H9 (cell line): ENCODE results near the gene MSL3. TPM values are rescaled to one million over a fixed set of nuclear protein-coding genes. Genes with fewer than 3 reads are reported as not detected.

Experiments used
- DNase-seq: peaks from one replicate; pipeline ENCODE4 v3.0.0-alpha.2; 2017
- H2AFZ ChIP-seq: one replicate; pipeline ENCODE4 v1.6.1; 2013; ENCODE audit warnings: mild to moderate bottlenecking, low read length, control low read depth, moderate library complexity
- H2AK5ac ChIP-seq: 2 replicates; pipeline ENCODE4 v1.6.1; 2013; ENCODE audit warnings: low read length, control low read depth, mixed read lengths; ENCODE audit not compliant: insufficient read length
- H2BK120ac ChIP-seq: one replicate; pipeline ENCODE4 v1.6.1; 2013; ENCODE audit warnings: low read depth, mild to moderate bottlenecking, low read length, control low read depth, inconsistent platforms; ENCODE audit not compliant: poor library complexity, severe bottlenecking
- H2BK12ac ChIP-seq: 2 replicates; pipeline ENCODE4 v1.6.1; 2013; ENCODE audit warnings: low read length, control low read depth, mixed read lengths, low read depth; ENCODE audit not compliant: insufficient read length
- H2BK15ac ChIP-seq: 2 replicates; pipeline ENCODE4 v1.6.1; 2013; ENCODE audit warnings: low read depth, low read length, control low read depth
- H2BK20ac ChIP-seq: one replicate; pipeline ENCODE4 v1.6.1; 2013; ENCODE audit warnings: low read depth, mild to moderate bottlenecking, low read length, control low read depth, inconsistent platforms; ENCODE audit not compliant: poor library complexity, severe bottlenecking
- H2BK5ac ChIP-seq: 2 replicates; pipeline ENCODE4 v1.6.1; 2013; ENCODE audit warnings: low read length, control low read depth, mixed read lengths; ENCODE audit not compliant: insufficient read length
- H3K14ac ChIP-seq: 2 replicates; pipeline ENCODE4 v1.6.1; 2013; ENCODE audit warnings: low read length, control low read depth; ENCODE audit not compliant: insufficient read depth
- H3K18ac ChIP-seq: 2 replicates; pipeline ENCODE4 v1.6.1; 2013; ENCODE audit warnings: low read depth, mild to moderate bottlenecking, mixed read lengths, low read length, control low read depth; ENCODE audit not compliant: insufficient read length
- H3K23ac ChIP-seq: 2 replicates; pipeline ENCODE4 v1.6.1; 2013; ENCODE audit warnings: low read length, control low read depth, mixed read lengths, low read depth; ENCODE audit not compliant: insufficient read length
- H3K23me2 ChIP-seq: 2 replicates; pipeline ENCODE4 v1.6.1; 2013; ENCODE audit warnings: low read depth, mild to moderate bottlenecking, mixed read lengths, low read length, control low read depth; ENCODE audit not compliant: insufficient read length, poor library complexity, severe bottlenecking
- H3K27ac ChIP-seq: 2 replicates; pipeline ENCODE4 v1.5.1; 2013; ENCODE audit warnings: low read length, control low read depth, mixed read lengths, low read depth; ENCODE audit not compliant: insufficient read length
- H3K27me3 ChIP-seq: 2 replicates; pipeline ENCODE4 v1.6.1; 2013; ENCODE audit warnings: low read length, control low read depth, inconsistent platforms; ENCODE audit not compliant: insufficient read depth
- H3K4ac ChIP-seq: 2 replicates; pipeline ENCODE4 v1.6.1; 2013; ENCODE audit warnings: low read depth, mild to moderate bottlenecking, control low read depth, inconsistent platforms, low read length, moderate library complexity
- H3K4me1 ChIP-seq: 2 replicates; pipeline ENCODE4 v1.6.1; 2013; ENCODE audit warnings: low read length, control low read depth, inconsistent platforms; ENCODE audit not compliant: insufficient read depth
- H3K4me2 ChIP-seq: 2 replicates; pipeline ENCODE4 v1.6.1; 2013; ENCODE audit warnings: low read length, control low read depth, mixed read lengths; ENCODE audit not compliant: insufficient read length, insufficient read depth
- H3K56ac ChIP-seq: 2 replicates; pipeline ENCODE4 v1.6.1; 2013; ENCODE audit warnings: low read depth, mild to moderate bottlenecking, mixed read lengths, low read length, control low read depth; ENCODE audit not compliant: insufficient read length
- H3K79me1 ChIP-seq: 2 replicates; pipeline ENCODE4 v1.6.1; 2013; ENCODE audit warnings: low read depth, mild to moderate bottlenecking, moderate library complexity, low read length, control low read depth, inconsistent platforms; ENCODE audit not compliant: insufficient read depth, poor library complexity, severe bottlenecking
- H3K79me2 ChIP-seq: 2 replicates; pipeline ENCODE4 v1.6.1; 2013; ENCODE audit warnings: low read length, control low read depth, inconsistent platforms; ENCODE audit not compliant: insufficient read depth
- H3K9ac ChIP-seq: 2 replicates; pipeline ENCODE4 v1.6.1; 2013; ENCODE audit warnings: low read length, control low read depth, mixed read lengths; ENCODE audit not compliant: insufficient read length; ENCODE audit errors: extremely low read depth
- H3K9me3 ChIP-seq: one replicate; pipeline ENCODE4 v1.6.1; 2013; ENCODE audit warnings: low read depth, low read length, inconsistent platforms; ENCODE audit not compliant: control insufficient read depth
- H3T11ph ChIP-seq: one replicate; pipeline ENCODE4 v1.6.1; 2013; ENCODE audit warnings: mild to moderate bottlenecking, low read length, control low read depth, inconsistent platforms
- H4K20me1 ChIP-seq: one replicate; pipeline ENCODE4 v1.6.1; 2013; ENCODE audit not compliant: control insufficient read depth, insufficient read length, insufficient read depth
- H4K5ac ChIP-seq: 2 replicates; pipeline ENCODE4 v1.6.1; 2013; ENCODE audit warnings: low read depth, mild to moderate bottlenecking, mixed read lengths, low read length, control low read depth; ENCODE audit not compliant: insufficient read length
- H4K8ac ChIP-seq: replicated peaks from 2 replicates; pipeline ENCODE4 v1.6.1; 2013; ENCODE audit warnings: low read length, control low read depth, mixed read lengths, low read depth; ENCODE audit not compliant: insufficient read length
- H4K91ac ChIP-seq: 2 replicates; pipeline ENCODE4 v1.6.1; 2013; ENCODE audit warnings: low read depth, mild to moderate bottlenecking, moderate library complexity, mixed read lengths, low read length, control low read depth; ENCODE audit not compliant: insufficient read length
- H3K27ac Mint-ChIP-seq, 3 experiments: 2 replicates in 2 of 3; 3 replicates in 1 of 3; pipeline ENCODE4 v1.8.0; 2020 to 2021; ENCODE audit warnings: mixed read lengths in 3 of 3, mild to moderate bottlenecking in 1 of 3, moderate library complexity in 1 of 3
- H3K27me3 Mint-ChIP-seq: 2 replicates; pipeline ENCODE4 v1.8.0; 2021; ENCODE audit warnings: low read depth, mild to moderate bottlenecking, moderate library complexity, mixed read lengths
- H3K36me3 Mint-ChIP-seq, 3 experiments: 2 replicates in 2 of 3; 3 replicates in 1 of 3; pipeline ENCODE4 v1.8.0; 2020 to 2021; ENCODE audit warnings: low read depth in 3 of 3, mixed read lengths in 3 of 3; ENCODE audit not compliant: insufficient read depth in 1 of 3
- H3K4me1 Mint-ChIP-seq, 2 experiments: 2 replicates each; pipeline ENCODE4 v1.8.0; 2020; ENCODE audit warnings: mixed read lengths in 2 of 2
- H3K4me3 Mint-ChIP-seq, 2 experiments: 2 replicates in 1 of 2; 3 replicates in 1 of 2; pipeline ENCODE4 v1.8.0; 2020 to 2021; ENCODE audit warnings: mild to moderate bottlenecking in 2 of 2, mixed read lengths in 2 of 2, moderate library complexity in 1 of 2
- H3K9me3 Mint-ChIP-seq, 2 experiments: 2 replicates in 1 of 2; 3 replicates in 1 of 2; pipeline ENCODE4 v1.8.0; 2020; ENCODE audit warnings: mild to moderate bottlenecking in 2 of 2, mixed read lengths in 2 of 2, moderate library complexity in 1 of 2
- CTCF ChIP-seq: fragments of 200-600 bp; sonication (generic); conservative IDR thresholded peaks from 3 replicates; pipeline ENCODE4 v1.8.0; 2021; ENCODE audit warnings: antibody characterized with exemption, mild to moderate bottlenecking
- WGBS: extraction: QIAGEN DNeasy Blood & Tissue Kit; methylation state at CpG from one replicate; pipeline ENCODE4 v1.1.7; 2013; ENCODE audit warnings: missing lambda C conversion rate, low lambda C conversion rate, mixed read lengths; ENCODE audit not compliant: insufficient read length; ENCODE audit errors: extremely low coverage; 5-methylcytosine and 5-hydroxymethylcytosine counted together
- total RNA-seq: library from RNA; stranded (reverse); gene quantifications from 2 replicates; pipeline ENCODE4 v1.2.1, GENCODE V29; 2021

Gene MSL3
- total RNA-seq, 1 experiment from 2014 or later, result 13.0 TPM

- peaks cover 8% of the 10 kb centered on the region for H3K23me2 ChIP-seq
- H2BK12ac ChIP-seq, result no peak overlapping the region
- no peak overlapping the region for H2BK20ac ChIP-seq
- no peaks in the 10 kb centered on the region for H3K4me1 ChIP-seq
- H3K4ac ChIP-seq, result no peak overlapping the region
- H2AK5ac ChIP-seq, result no peak overlapping the region
- no peak overlapping the region for H4K91ac ChIP-seq
- H3K79me1 ChIP-seq, result no peaks in the 10 kb centered on the region
- no peak for DNase-seq
- peak overlapping the region; percentile 7 for H3K4me2 ChIP-seq
- no peak overlapping the region for H3K27ac Mint-ChIP-seq
- no peak overlapping the region for H3K14ac ChIP-seq
- H3K56ac ChIP-seq, result no peak overlapping the region
- no peak overlapping the region for H3K27ac ChIP-seq
- H3K9ac ChIP-seq, result no peak overlapping the region
- no peaks in the 10 kb centered on the region for H3K79me2 ChIP-seq
- H3K9me3 Mint-ChIP-seq, result peaks cover 60 to 67% of the 10 kb centered on the region in 2 experiments
- H3K4me3 Mint-ChIP-seq, result peak overlapping the region; percentile 57 to 70
- H2BK120ac ChIP-seq, result no peak overlapping the region
- TF ChIP-seq CTCF, result no peak
- no peak overlapping the region for H4K8ac ChIP-seq
- no peak overlapping the region for H3T11ph ChIP-seq
- no CpG with 5 or more reads among the region's 15 CpGs for WGBS
- H4K20me1 ChIP-seq, result no peaks in the 10 kb centered on the region
- no peak overlapping the region for H2BK15ac ChIP-seq
- H3K23ac ChIP-seq, result no peak overlapping the region
- H3K27me3 Mint-ChIP-seq, result peaks cover 36% of the 10 kb centered on the region
- H4K5ac ChIP-seq, result no peak overlapping the region
- H3K27me3 ChIP-seq, result no peaks in the 10 kb centered on the region; the same call in 1 of the 2 replicates
- H3K36me3 Mint-ChIP-seq, result peaks cover 5 to 7% (median 6%) of the 10 kb centered on the region in 3 experiments; a peak in 5 of 7 replicates
- H3K9me3 ChIP-seq, result no peaks in the 10 kb centered on the region
- no peak overlapping the region for H3K18ac ChIP-seq
- peaks cover 9 to 12% of the 10 kb centered on the region in 2 experiments for H3K4me1 Mint-ChIP-seq
- no peak overlapping the region for H2AFZ ChIP-seq
- no peak overlapping the region for H2BK5ac ChIP-seq
Measured at GRCh38 chrX:11756354-11757318, 1.4 kb upstream of the MSL3 start.
